Mucosa of gallbladder (tissue), 1 donor: ENCODE measurements around the gene RNF167. TPM values are rescaled to one million over a fixed set of nuclear protein-coding genes. Genes with fewer than 3 reads are reported as not detected.

Experiments used
- DNase-seq: peaks from one replicate; pipeline ENCODE4 v3.0.0-alpha.2; 2020; ENCODE audit warnings: low spot score
- total RNA-seq: library from RNA; stranded (reverse); gene quantifications from one replicate; pipeline ENCODE4 v1.2.1, GENCODE V29; 2021
- donor health status: DM: no; HTN: no; CAD: no.

RNF167 gene
- total RNA-seq, result 140 TPM

DNA sequence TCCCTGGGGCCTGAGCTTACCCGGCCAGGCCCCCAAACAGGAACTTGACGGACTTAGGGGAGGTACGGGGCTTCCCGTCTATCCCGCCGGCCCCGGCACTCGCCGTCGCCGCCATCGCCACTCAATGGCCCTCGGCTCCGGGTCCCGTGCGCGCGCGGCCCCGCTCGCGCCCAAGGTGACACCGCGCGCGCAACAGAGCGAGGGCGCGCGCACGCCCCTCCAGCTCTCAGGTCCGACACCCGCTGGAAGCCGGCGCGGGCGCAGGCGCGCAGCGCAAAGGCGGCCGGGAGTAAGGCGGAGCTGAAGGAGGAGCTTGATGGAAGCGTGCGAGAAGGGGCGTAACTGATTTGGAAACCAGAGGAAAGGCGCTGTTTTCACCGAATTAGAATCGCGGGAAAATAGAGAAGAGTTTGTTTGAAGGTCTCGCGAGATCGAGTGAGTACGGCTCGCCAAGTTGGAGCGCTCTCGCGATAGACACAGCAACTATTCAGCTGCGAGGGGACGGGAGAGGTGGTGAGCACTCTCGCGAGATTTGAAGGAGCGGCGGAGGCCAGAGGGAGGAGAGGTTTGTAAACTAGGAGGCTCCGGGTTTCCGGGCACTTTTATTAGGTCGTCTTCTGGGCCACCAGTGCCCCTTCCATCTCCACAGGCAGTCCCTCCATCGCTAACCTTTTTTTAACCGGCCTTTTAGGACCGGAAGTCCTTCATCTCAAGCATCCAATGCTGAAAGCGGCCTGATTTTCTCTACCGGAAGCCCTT, at the start of gene RNF167, which contains the start of gene SLC25A11:
Gene RNF167, plus strand, starts transcription at position 473 of the 759 bp plus-strand sequence. CDS start 642 bp downstream, outside the sequence.
Gene SLC25A11, minus strand, starts transcription at position 251 of the 759 bp plus-strand sequence. Its CDS starts 136 bp downstream, at position 115.
- DNase-seq, result peak; percentile 97

DNA sequence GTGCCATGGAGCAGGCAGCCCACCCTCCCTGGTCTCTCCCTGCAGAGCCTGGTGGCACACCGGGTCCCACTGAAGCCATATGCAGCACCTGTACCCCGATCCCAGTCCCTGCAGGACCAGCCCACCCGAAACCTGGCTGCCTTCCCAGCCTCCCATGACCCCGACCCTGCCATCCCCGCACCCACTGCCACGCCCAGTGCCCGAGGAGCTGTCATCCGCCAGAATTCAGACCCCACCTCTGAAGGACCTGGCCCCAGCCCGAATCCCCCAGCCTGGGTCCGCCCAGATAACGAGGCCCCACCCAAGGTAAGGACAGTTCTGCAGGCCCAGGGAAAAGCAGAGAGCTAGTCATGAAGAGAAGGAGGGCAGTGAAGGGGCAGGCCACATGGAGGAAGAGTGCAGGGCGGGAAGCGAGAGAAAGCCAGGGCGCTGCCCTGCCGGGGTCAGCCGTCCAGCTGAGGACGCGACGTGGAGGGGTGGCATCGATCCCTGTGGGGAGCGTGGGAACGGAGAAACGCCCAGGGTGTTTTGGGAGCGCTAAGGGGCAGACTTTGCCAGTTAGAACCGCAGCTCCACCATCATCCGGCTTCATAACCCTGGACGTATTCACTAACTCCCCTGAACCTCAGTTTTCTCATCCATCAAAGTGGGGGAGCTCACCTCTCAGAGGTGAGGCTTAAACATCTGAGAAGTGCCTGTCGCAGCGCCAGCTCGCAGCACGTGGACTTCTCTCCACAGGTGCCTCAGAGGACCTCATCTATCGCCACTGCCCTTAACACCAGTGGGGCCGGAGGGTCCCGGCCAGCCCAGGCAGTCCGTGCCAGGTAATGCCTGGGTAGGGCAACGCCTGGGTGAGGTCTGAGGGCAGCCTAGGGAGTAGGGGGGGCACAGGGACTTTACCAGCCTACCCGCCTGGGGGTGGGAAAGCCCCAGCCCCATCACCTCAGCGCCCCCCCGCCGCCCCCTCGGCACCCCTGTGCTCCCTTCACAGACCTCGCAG, 48.4 kb upstream of the RNF167 start:
- DNase-seq, result no peak

DNA sequence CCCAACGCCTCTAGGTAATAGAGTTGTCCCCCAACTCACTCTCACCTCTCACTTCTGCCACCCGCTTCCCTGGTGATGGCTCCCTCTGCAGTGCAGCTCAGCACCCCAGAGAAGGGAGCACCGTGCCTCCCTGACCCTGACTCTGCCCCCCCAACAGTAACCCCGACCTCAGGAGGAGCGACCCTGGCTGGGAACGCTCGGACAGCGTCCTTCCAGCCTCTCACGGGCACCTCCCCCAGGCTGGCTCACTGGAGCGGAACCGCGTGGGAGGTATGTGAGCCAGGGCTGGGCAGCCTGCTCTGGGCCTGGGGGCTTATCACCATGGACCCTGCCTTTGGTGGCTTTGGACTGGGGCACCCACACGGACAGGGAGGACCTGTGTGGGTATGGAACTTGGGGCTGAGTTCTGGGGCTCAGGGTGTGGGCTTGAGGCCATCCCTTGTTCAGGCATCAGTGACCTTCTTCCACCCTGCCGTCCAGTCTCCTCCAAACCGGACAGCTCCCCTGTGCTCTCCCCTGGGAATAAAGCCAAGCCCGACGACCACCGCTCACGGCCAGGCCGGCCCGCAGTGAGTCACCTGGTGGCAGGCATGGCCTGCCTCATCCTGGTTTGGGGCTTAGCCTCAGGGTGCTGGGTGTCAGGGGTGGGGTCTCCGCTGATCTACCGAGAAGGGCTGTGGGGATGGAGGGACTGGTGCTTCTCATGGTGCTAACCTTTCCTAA, 47.4 kb upstream of the RNF167 start:
- DNase-seq, result no peak

- DNase-seq, result no peak
These were observed 46.8 kb upstream of the RNF167 start for GRCh38 chr17:4893272-4893671.

- no peak for DNase-seq
These were observed 46.1 kb upstream of the RNF167 start for GRCh38 chr17:4893721-4894560.

DNA sequence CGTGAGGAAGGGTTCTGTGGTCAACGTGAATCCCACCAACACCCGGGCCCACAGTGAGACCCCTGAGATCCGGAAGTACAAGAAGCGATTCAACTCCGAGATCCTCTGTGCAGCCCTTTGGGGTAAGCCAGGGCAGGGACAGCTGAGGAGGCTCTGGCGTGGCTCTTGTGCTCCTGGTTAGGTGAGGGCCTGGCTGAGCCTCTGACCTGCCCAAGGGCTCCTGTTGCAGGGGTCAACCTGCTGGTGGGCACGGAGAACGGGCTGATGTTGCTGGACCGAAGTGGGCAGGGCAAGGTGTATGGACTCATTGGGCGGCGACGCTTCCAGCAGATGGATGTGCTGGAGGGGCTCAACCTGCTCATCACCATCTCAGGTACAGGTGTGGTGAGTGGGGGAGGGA, 44.9 kb upstream of the RNF167 start:
- DNase-seq, result no peak

GRCh38 chr17:4895657-4896331, 44.3 kb upstream of the RNF167 start:
- DNase-seq, result no peak

DNA sequence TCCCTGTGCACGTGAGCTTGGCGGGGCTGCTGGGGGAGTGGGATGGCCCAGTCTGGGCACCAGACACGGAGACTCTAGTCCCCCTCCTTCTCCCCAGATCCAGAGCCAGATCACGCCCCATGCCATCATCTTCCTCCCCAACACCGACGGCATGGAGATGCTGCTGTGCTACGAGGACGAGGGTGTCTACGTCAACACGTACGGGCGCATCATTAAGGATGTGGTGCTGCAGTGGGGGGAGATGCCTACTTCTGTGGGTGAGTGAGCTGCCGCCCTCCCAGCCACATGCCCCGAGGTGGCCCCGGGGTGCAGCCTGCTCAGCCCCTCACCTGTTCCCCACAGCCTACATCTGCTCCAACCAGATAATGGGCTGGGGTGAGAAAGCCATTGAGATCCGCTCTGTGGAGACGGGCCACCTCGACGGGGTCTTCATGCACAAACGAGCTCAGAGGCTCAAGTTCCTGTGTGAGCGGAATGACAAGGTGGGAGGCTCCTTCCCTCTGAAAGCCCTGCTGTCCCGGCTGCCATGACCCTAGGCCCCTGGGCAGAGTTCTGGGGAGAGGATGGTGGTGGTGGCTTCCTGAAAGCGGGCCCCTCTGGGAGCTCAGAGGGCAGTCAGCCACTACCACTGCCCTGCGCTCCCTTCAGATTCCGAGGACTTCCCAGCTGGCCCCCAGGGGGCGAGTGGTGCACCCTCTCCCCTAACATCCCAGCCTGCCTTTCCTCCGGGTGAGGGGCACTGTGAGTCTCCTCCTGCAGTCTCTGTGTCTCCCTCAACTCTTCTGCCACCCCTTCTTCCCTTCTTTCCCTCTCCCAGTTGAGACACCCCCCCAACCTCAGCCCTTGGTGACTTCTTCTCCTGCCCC, 43.5 kb upstream of the RNF167 start:
- DNase-seq, result no peak

- no peak for DNase-seq
These were observed 42.8 kb upstream of the RNF167 start for GRCh38 chr17:4897198-4897687.

DNA sequence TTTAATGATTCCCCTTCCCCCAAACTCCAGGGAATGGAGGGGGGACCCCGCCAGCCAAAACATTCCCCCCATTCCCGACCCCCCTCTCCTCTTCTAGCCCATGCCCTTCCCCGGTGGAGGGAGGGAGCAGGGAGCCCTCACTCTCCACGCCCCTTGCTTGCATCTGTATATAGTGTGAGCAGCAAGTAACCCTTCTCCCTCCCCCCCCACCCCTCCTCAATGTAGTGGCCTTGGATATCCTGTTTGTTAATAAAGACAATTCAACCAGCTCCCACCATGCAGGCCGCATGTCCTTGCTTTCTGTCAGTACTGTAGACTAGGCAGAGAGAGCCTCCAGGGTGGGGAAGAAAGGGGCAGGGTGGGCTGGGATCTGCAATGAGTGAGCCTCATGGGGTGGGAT, 42.3 kb upstream of the RNF167 start:
- no peak for DNase-seq

DNA sequence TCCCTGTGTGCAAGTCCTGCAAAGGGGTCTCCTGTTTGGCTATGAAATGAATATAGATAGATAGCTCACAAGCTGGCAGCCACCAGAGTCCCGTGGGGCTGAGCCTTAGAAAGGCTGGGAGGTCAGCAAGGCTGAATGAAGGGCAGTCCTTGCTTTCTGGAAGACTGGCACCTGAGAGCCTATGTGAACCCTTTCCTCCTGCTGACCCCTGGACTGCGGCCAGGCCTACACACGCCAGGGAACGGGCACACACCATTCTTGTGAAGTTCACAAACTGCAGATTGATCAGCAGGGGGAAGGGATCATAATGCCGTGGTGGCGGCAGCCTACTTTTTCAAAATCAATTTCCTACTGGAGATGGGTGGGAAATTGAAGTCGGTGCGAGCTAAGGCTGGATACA, 41.7 kb upstream of the RNF167 start:
- peak; percentile 55 for DNase-seq

- DNase-seq, result no peak
These were observed 41.1 kb upstream of the RNF167 start for GRCh38 chr17:4898927-4899326.

DNA sequence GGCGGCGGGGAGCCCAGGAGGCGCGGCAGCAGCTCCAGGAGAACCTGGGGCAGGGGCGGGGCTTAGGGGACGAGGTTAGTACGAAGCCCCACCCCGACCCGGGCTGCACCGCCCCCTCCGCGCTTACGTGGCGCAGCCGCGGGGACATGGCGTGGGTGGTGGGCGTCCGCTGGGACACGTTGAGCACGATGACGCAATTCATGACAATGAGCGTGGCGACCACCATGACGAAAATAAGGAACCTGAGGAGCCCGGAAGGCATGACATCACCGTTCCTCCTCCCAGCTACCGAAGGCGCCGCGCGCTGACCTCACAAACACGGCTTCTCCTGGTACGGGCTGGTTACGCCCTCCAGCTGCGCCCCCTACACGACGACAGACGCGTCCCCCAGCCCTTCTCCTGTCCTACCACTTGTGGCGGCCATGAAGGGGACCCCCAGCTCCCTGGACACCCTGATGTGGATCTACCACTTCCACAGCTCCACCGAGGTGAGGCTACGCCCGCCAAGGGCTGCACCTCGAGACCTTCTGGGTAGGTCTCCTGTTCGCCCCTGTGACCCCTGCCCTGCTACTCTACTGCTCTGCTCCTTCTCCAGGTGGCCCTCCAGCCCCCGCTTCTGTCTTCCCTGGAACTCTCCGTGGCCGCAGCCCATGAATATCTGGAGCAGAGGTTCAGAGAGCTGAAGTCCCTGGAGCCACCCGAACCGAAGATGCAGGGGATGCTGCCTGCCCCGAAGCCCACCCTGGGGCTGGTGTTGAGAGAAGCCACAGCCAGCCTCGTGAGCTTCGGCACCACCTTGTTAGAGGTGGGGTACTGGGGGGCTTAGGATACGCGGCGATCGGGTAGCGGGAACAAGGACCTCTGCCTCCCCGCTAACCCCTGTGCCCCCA, 40.5 kb upstream of the RNF167 start, which contains the start of gene C17orf107:
Gene C17orf107, plus strand, starts transcription at position 196 of the 890 bp plus-strand sequence. Its CDS starts 227 bp downstream, at position 423.
- DNase-seq, result peak; percentile 89

GRCh38 chr17:4900231-4901107, 39.6 kb upstream of the RNF167 start:
- peak; percentile 63 for DNase-seq

GRCh38 chr17:4901108-4901647, 38.9 kb upstream of the RNF167 start:
- no peak for DNase-seq

GRCh38 chr17:4901648-4902344, 38.3 kb upstream of the RNF167 start:
- DNase-seq, result peak; percentile 85
